ENCODE data around the gene TST. TPM values are rescaled to one million over a fixed set of nuclear protein-coding genes. Genes with fewer than 3 reads are reported as not detected.

The TST gene
- polyA plus RNA-seq, 1 donor from 2014 or later = 5.4 TPM

Small RNAs within 50 kb of the gene (small RNA-seq; reads per million reads assigned to genes)
- gene RF00019 = 0 to 1.2 (median 0) reads per million in 3 experiments

Other genes with a start within 250 kb of the TST start
- 92.3 and 111 TPM in 2 replicates for gene IFT27, start 243.3 kb downstream of the TST start, polyA plus RNA-seq
- gene PVALB, start 202.4 kb downstream of the TST start, polyA plus RNA-seq = not detected in 2 replicates
- gene NCF4, start 158.4 kb downstream of the TST start, polyA plus RNA-seq = not detected in 2 replicates
- gene CSF2RB, start 105.8 kb downstream of the TST start, polyA plus RNA-seq = not detected in 2 replicates
- 54.5 and 56.0 TPM in 2 replicates for gene MPST, start 295 bp upstream of the TST start, polyA plus RNA-seq
- 96.3 and 111 TPM in 2 replicates for gene KCTD17, start 32.3 kb upstream of the TST start, polyA plus RNA-seq
- gene TMPRSS6, start 90.3 kb upstream of the TST start, polyA plus RNA-seq = not detected in 2 replicates
- not detected in 2 replicates for gene IL2RB, start 130.5 kb upstream of the TST start, polyA plus RNA-seq
- gene C1QTNF6, start 168.8 kb upstream of the TST start, polyA plus RNA-seq = 5.3 and 7.9 TPM in 2 replicates
- not detected in 2 replicates for gene SSTR3, start 193.0 kb upstream of the TST start, polyA plus RNA-seq
- gene RAC2, start 224.8 kb upstream of the TST start, polyA plus RNA-seq = not detected in 2 replicates